Measurements from ENCODE around the gene GRB7. TPM values are rescaled to one million over a fixed set of nuclear protein-coding genes. Genes with fewer than 3 reads are reported as not detected.
A peak's percentile ranks its signal among the peaks of the same experiment; 100 is the strongest.
"Not testable (repeated sequence)": the region's sequence is repeated elsewhere in the genome, so short reads cannot be mapped to it uniquely, and the experiment has no call there.

Gene GRB7
- total RNA-seq, 5 donors from 2014 or later (not counting 1 experiment from before 2014, with no cell fraction given), result 0.19 to 0.41 (median 0.30) TPM; not detected in 2

GRCh38 chr17:39763051-39763820 is 25.5 kb downstream of the GRB7 start:
- ATAC-seq (replicated peaks in 1 of 4), result no peak

GRCh38 chr17:39764171-39764570 is 26.4 kb downstream of the GRB7 start:
- ChIA-PET POLR2A (interaction anchor here in 1 of 2 donors (0.6 kb wide), 1 partner anchor 299 kb away, joined by 3 read pairs; the partner anchor contains the start of gene THRA), CTCF (interaction anchor here in 1 of 2 donors (0.6 kb wide), 1 partner anchor 12 kb away, joined by 3 read pairs; no protein-coding TSS in a partner anchor)
- not testable (repeated sequence) for H3K27ac ChIP-seq (ENCODE audit: low read length); H3K9me3 Mint-ChIP-seq; H3K27me3 Mint-ChIP-seq; DNase-seq; H3K9me3 ChIP-seq; H3K4me3 ChIP-seq (ENCODE audit: control insufficient read depth in 1 of 2, extremely low read depth in 1 of 2, low read length in 1 of 2); H3K4me3 Mint-ChIP-seq; H3K27me3 ChIP-seq (replicated peaks in 1 of 2; ENCODE audit: control insufficient read depth in 2 of 2, extremely low read depth in 1 of 2, insufficient read depth in 2 of 2, low read length in 1 of 2); ATAC-seq (replicated peaks in 1 of 4)
- no CpG with 5 or more reads among the region's 3 CpGs for WGBS (ENCODE audit: insufficient coverage)
- peaks cover 60% of the 10 kb centered on the region for H3K36me3 Mint-ChIP-seq
- Histone ChIP-seq H3K4me1 (ENCODE audit: control insufficient read depth in 1 of 2, extremely low read depth in 1 of 2, insufficient read depth in 2 of 2, low read length in 2 of 2) (peaks cover 11 to 73% of the 10 kb centered on the region in 2 experiments), H3K36me3 (ENCODE audit: control insufficient read depth in 2 of 2, extremely low read depth in 1 of 2, insufficient read depth in 1 of 2, low read length in 1 of 2) (peaks cover 11 to 74% of the 10 kb centered on the region in 2 donors)
- H3K4me1 Mint-ChIP-seq, result peaks cover 53 to 79% (median 77%) of the 10 kb centered on the region in 3 donors
- H3K27ac Mint-ChIP-seq, result peak overlapping the region in 1 of 2 donors; percentile 41

More at GRCh38 chr17:39763051-39763820, 25.5 kb downstream of the GRB7 start:
- Mint-ChIP-seq H3K27ac (peak overlapping the region; percentile 41 to 79), H3K9me3 (no peaks in the 10 kb centered on the region), H3K27me3 (no peaks in the 10 kb centered on the region), H3K4me1 (peaks cover 53 to 79% (median 77%) of the 10 kb centered on the region in 3 donors), H3K36me3 (peaks cover 57% of the 10 kb centered on the region), H3K4me3 (no peak overlapping the region)
- DNase-seq, result no peak
- Histone ChIP-seq H3K4me1 (ENCODE audit: control insufficient read depth in 1 of 2, extremely low read depth in 1 of 2, insufficient read depth in 2 of 2, low read length in 2 of 2) (peaks cover 6 to 74% of the 10 kb centered on the region in 2 experiments), H3K4me3 (ENCODE audit: control insufficient read depth in 1 of 2, extremely low read depth in 1 of 2, low read length in 1 of 2) (no peak overlapping the region), H3K27ac (ENCODE audit: low read length) (no peak overlapping the region), H3K9me3 (no peaks in the 10 kb centered on the region), H3K27me3 (replicated peaks in 1 of 2; ENCODE audit: control insufficient read depth in 2 of 2, extremely low read depth in 1 of 2, insufficient read depth in 2 of 2, low read length in 1 of 2) (no peaks in the 10 kb centered on the region), H3K36me3 (ENCODE audit: control insufficient read depth in 2 of 2, extremely low read depth in 1 of 2, insufficient read depth in 1 of 2, low read length in 1 of 2) (peaks cover 11 to 66% of the 10 kb centered on the region in 2 donors)
- 80% methylated on average over 1 of the region's 5 CpGs for WGBS (ENCODE audit: insufficient coverage)
- ChIA-PET CTCF (interaction anchor here in 1 of 2 donors (0.6 kb wide), 1 partner anchor 11 kb away, joined by 3 read pairs; no protein-coding TSS in a partner anchor), POLR2A (no interaction called here)

GRCh38 chr17:39765175-39765574 is 27.4 kb downstream of the GRB7 start:
- Histone ChIP-seq H3K4me3 (ENCODE audit: control insufficient read depth in 1 of 2, extremely low read depth in 1 of 2, low read length in 1 of 2) (no peak overlapping the region), H3K9me3 (no peaks in the 10 kb centered on the region), H3K4me1 (ENCODE audit: control insufficient read depth in 1 of 2, extremely low read depth in 1 of 2, insufficient read depth in 2 of 2, low read length in 2 of 2) (peaks cover 21 to 74% of the 10 kb centered on the region in 2 experiments), H3K27ac (ENCODE audit: low read length) (peak overlapping the region; percentile 14), H3K27me3 (replicated peaks in 1 of 2; ENCODE audit: control insufficient read depth in 2 of 2, extremely low read depth in 1 of 2, insufficient read depth in 2 of 2, low read length in 1 of 2) (no peaks in the 10 kb centered on the region), H3K36me3 (ENCODE audit: control insufficient read depth in 2 of 2, extremely low read depth in 1 of 2, insufficient read depth in 1 of 2, low read length in 1 of 2) (peaks cover 11 to 81% of the 10 kb centered on the region in 2 donors)
- peaks cover 57% of the 10 kb centered on the region for H3K36me3 Mint-ChIP-seq
- no peaks in the 10 kb centered on the region for H3K27me3 Mint-ChIP-seq
- no peak overlapping the region for H3K4me3 Mint-ChIP-seq
- POLR2A ChIA-PET, result no interaction called here
- DNase-seq (no peak), ATAC-seq (replicated peaks in 1 of 4) (no peak)
- H3K27ac Mint-ChIP-seq, result peak overlapping the region; percentile 69 to 99
- no peaks in the 10 kb centered on the region for H3K9me3 Mint-ChIP-seq
- no CpG with 5 or more reads among the region's 3 CpGs for WGBS (ENCODE audit: insufficient coverage)
- CTCF ChIA-PET, result interaction anchor here in 1 of 2 donors (0.6 kb wide), 1 partner anchor 102 kb away, joined by 3 read pairs; no protein-coding TSS in a partner anchor
- H3K4me1 Mint-ChIP-seq, result peaks cover 62 to 81% (median 80%) of the 10 kb centered on the region in 3 donors

- POLR2A ChIA-PET, result no interaction called here
- H3K4me1 ChIP-seq (ENCODE audit: control insufficient read depth in 1 of 2, extremely low read depth in 1 of 2, insufficient read depth in 2 of 2, low read length in 2 of 2), result peaks cover 25 to 76% of the 10 kb centered on the region in 2 experiments
- peak overlapping the region in 1 of 3 donors; percentile 61 for H3K4me3 Mint-ChIP-seq
Observed at GRCh38 chr17:39765766-39766165, 28.0 kb downstream of the GRB7 start.

GRCh38 chr17:39767147-39767546 is 29.4 kb downstream of the GRB7 start:
- POLR2A ChIA-PET, result no interaction called here
- Mint-ChIP-seq H3K36me3 (peaks cover 62% of the 10 kb centered on the region), H3K9me3 (no peaks in the 10 kb centered on the region), H3K4me1 (peaks cover 76 to 89% (median 88%) of the 10 kb centered on the region in 3 donors), H3K4me3 (peak overlapping the region in 2 of 3 donors; percentile 32 to 61), H3K27ac (peak overlapping the region; percentile 98 to 99), H3K27me3 (no peaks in the 10 kb centered on the region)
- no peak for ATAC-seq (replicated peaks in 1 of 4)
- Histone ChIP-seq H3K4me1 (ENCODE audit: control insufficient read depth in 1 of 2, extremely low read depth in 1 of 2, insufficient read depth in 2 of 2, low read length in 2 of 2) (peaks cover 39 to 81% of the 10 kb centered on the region in 2 experiments), H3K9me3 (no peaks in the 10 kb centered on the region), H3K27ac (ENCODE audit: low read length) (peak overlapping the region; percentile 56), H3K36me3 (ENCODE audit: control insufficient read depth in 2 of 2, extremely low read depth in 1 of 2, insufficient read depth in 1 of 2, low read length in 1 of 2) (peaks cover 11 to 75% of the 10 kb centered on the region in 2 donors), H3K4me3 (ENCODE audit: control insufficient read depth in 1 of 2, extremely low read depth in 1 of 2, low read length in 1 of 2) (no peak overlapping the region), H3K27me3 (replicated peaks in 1 of 2; ENCODE audit: control insufficient read depth in 2 of 2, extremely low read depth in 1 of 2, insufficient read depth in 2 of 2, low read length in 1 of 2) (no peaks in the 10 kb centered on the region)
- CTCF ChIA-PET, result no interaction called here
- DNase-seq, result no peak
- WGBS (ENCODE audit: insufficient coverage), result no CpG with 5 or more reads among the region's 3 CpGs

More at GRCh38 chr17:39765766-39766165, 28.0 kb downstream of the GRB7 start:
- peaks cover 11 to 77% of the 10 kb centered on the region in 2 donors for H3K36me3 ChIP-seq (ENCODE audit: control insufficient read depth in 2 of 2, extremely low read depth in 1 of 2, insufficient read depth in 1 of 2, low read length in 1 of 2)
- peak overlapping the region; percentile 98 to 99 for H3K27ac Mint-ChIP-seq
- H3K9me3 ChIP-seq, result no peaks in the 10 kb centered on the region
- DNase-seq, result no peak
- H3K36me3 Mint-ChIP-seq, result peaks cover 56% of the 10 kb centered on the region
- no peaks in the 10 kb centered on the region for H3K27me3 ChIP-seq (replicated peaks in 1 of 2; ENCODE audit: control insufficient read depth in 2 of 2, extremely low read depth in 1 of 2, insufficient read depth in 2 of 2, low read length in 1 of 2)
- no peak overlapping the region for H3K27ac ChIP-seq (ENCODE audit: low read length)
- peaks cover 66 to 83% (median 83%) of the 10 kb centered on the region in 3 donors for H3K4me1 Mint-ChIP-seq
- ATAC-seq (replicated peaks in 1 of 4), result no peak
- H3K4me3 ChIP-seq (ENCODE audit: control insufficient read depth in 1 of 2, extremely low read depth in 1 of 2, low read length in 1 of 2), result no peak overlapping the region
- WGBS (ENCODE audit: insufficient coverage), result 97% methylated on average over 14 of the region's 18 CpGs
- H3K9me3 Mint-ChIP-seq, result no peaks in the 10 kb centered on the region
- no peaks in the 10 kb centered on the region for H3K27me3 Mint-ChIP-seq
- CTCF ChIA-PET, result no interaction called here

GRCh38 chr17:39769974-39770587 is 32.3 kb downstream of the GRB7 start:
- Mint-ChIP-seq H3K4me1 (peaks cover 100% of the 10 kb centered on the region in 3 donors), H3K36me3 (peaks cover 61% of the 10 kb centered on the region), H3K27ac (peak overlapping the region; percentile 98 to 99), H3K4me3 (peak overlapping the region; percentile 38 to 79 (median 47)), H3K27me3 (no peaks in the 10 kb centered on the region), H3K9me3 (no peaks in the 10 kb centered on the region)
- POLR2A ChIA-PET, result interaction anchor here (0.8 to 1.3 kb wide), 3 partner anchors 15 to 92 kb away, joined by 3 to 4 read pairs (median 3); no protein-coding TSS in a partner anchor
- ATAC-seq (replicated peaks in 1 of 4) (peak; percentile 80 to 93 (median 88)), DNase-seq (peak in 33 of 35 experiments; percentile 21 to 83 (median 48))
- Histone ChIP-seq H3K36me3 (ENCODE audit: control insufficient read depth in 2 of 2, extremely low read depth in 1 of 2, insufficient read depth in 1 of 2, low read length in 1 of 2) (peaks cover 7 to 58% of the 10 kb centered on the region in 2 donors), H3K27ac (ENCODE audit: low read length) (peak overlapping the region; percentile 91), H3K4me3 (ENCODE audit: control insufficient read depth in 1 of 2, extremely low read depth in 1 of 2, low read length in 1 of 2) (peak overlapping the region in 1 of 2 donors; percentile 6), H3K9me3 (no peaks in the 10 kb centered on the region), H3K27me3 (replicated peaks in 1 of 2; ENCODE audit: control insufficient read depth in 2 of 2, extremely low read depth in 1 of 2, insufficient read depth in 2 of 2, low read length in 1 of 2) (no peaks in the 10 kb centered on the region), H3K4me1 (ENCODE audit: control insufficient read depth in 1 of 2, extremely low read depth in 1 of 2, insufficient read depth in 2 of 2, low read length in 2 of 2) (peaks cover 67 to 84% of the 10 kb centered on the region in 2 experiments)
- 0% methylated on average over 7 of the region's 8 CpGs for WGBS (ENCODE audit: insufficient coverage)
- CTCF ChIA-PET, result interaction anchor here in 1 of 2 donors (0.5 to 1.5 kb wide), 7 partner anchors 9 to 150 kb away, joined by 3 to 4 read pairs (median 3); no protein-coding TSS in a partner anchor

Measured in T-cell (primary cell).